RWPE1 (cell line): ENCODE measurements around the gene SDHAF4.

Experiments used
- CTCF ChIA-PET: fragments of 350-600 bp; sonication (Branson Sonifier 250); formaldehyde crosslinking; extraction: SDS; loops from one replicate; lab custom pipeline; 2021; lab: Yijun Ruan, JAX
- POLR2A ChIA-PET: fragments of 400-600 bp; formaldehyde crosslinking; extraction: SDS; loops from one replicate; lab custom pipeline; 2020; ENCODE audit warnings: antibody characterized with exemption; ENCODE audit not compliant: low non-redundant PET; lab: Yijun Ruan, JAX
- DNase-seq: peaks from one replicate; pipeline ENCODE4 v3.0.0; 2012; ENCODE audit warnings: low spot score
- H3K27ac ChIP-seq: fragments of 450-650 bp; 2 replicates; pipeline ENCODE4 v1.5.1; 2017
- TF ChIP-seq, protein P1 (sequence below): fragments of 450-650 bp; conservative IDR thresholded peaks from 2 replicates; pipeline ENCODE4 v1.5.1; 2017; ENCODE audit warnings: low read depth, mild to moderate bottlenecking

Gene SDHAF4

DNA sequence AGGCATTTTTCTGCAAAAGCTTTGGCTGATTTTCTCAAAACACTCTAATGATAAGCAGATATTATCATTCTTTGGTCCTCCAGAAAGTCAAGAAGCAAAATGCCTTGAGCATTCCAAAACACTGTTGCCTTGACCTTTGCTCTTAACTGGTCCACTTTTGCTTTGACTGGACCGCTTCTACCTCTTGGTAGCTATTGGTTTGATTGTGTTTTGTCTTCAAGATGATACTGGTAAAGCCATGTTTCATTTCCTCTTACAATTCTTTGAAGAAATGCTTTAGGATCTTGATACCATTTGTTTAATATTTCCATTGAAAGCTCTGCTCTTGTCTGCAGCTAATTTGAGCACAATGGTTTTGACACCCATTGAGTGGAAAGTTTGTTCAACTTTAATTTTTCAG lies 35.6 kb upstream of the SDHAF4 start:
- TF ChIP-seq, protein P1, sequence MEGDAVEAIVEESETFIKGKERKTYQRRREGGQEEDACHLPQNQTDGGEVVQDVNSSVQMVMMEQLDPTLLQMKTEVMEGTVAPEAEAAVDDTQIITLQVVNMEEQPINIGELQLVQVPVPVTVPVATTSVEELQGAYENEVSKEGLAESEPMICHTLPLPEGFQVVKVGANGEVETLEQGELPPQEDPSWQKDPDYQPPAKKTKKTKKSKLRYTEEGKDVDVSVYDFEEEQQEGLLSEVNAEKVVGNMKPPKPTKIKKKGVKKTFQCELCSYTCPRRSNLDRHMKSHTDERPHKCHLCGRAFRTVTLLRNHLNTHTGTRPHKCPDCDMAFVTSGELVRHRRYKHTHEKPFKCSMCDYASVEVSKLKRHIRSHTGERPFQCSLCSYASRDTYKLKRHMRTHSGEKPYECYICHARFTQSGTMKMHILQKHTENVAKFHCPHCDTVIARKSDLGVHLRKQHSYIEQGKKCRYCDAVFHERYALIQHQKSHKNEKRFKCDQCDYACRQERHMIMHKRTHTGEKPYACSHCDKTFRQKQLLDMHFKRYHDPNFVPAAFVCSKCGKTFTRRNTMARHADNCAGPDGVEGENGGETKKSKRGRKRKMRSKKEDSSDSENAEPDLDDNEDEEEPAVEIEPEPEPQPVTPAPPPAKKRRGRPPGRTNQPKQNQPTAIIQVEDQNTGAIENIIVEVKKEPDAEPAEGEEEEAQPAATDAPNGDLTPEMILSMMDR: no peak
- no peak overlapping the region for H3K27ac ChIP-seq
- ChIA-PET POLR2A (no interaction called here), CTCF (no interaction called here)
- DNase-seq: no peak

DNA sequence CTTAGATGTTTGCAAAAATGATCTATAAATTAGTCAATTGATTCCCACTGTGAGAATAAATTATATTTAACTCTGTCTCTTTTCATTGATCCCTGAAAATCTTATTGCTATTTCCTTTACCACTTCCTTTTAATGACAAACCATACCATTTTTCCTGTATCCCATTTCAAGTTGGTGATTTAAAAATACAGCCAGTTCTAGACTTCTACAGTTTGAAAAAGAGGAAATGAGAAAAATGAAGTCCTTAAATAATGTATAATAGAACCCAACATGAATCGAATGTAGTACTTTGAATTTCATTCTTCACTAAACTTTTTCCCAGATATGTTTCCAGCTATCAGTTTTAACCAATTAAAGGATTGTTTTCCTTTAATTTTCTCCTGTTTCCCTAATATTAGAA lies 29.5 kb upstream of the SDHAF4 start:
- no peak for DNase-seq
- TF ChIP-seq, protein P1: no peak
- POLR2A ChIA-PET: no interaction called here
- H3K27ac ChIP-seq: no peak overlapping the region
- CTCF ChIA-PET: interaction anchor here (0.6 to 0.8 kb wide), 2 partner anchors 36 to 253 kb away, joined by 3 read pairs; no protein-coding TSS in a partner anchor

DNA sequence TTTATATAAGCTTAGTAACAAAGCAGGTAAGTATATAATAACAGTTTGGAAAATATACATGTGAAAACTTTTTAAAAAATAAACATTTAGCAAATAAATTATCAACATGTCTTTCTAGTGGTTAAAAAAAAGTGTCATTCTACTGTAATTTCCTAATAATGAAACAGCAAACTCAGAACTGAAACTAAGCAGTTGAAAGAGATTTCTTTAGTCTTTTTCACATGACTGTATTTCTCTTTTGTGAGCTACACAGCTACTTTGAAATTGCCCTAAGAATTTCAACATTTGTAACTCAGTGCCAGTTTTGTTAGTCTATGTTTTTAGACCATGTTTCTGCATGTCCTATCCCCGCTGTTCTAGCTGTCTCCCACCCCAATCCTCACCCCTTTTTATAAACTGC lies 28.4 kb upstream of the SDHAF4 start:
- ChIA-PET POLR2A (no interaction called here), CTCF (no interaction called here)
- H3K27ac ChIP-seq: no peak overlapping the region
- no peak for DNase-seq
- TF ChIP-seq, protein P1: no peak

DNA sequence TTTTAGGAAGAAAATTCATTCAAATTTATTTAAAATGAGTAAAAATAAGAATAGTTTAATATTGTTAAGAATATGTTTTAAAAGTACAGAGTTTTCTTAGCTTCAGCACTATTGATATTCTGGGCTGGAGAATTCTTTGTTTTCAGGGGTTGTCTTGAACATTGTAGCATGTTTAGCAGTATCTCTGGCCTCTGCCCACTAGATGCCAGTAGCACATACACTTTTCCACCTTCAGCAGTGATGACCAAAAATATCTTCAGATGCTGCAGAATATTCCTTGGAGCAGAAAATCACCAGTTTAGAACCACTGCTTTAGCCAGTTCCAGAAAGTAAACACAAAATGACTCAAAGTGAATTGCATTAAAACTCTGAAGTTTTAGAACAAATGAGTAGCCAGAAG lies 19.4 kb upstream of the SDHAF4 start:
- DNase-seq: no peak
- CTCF ChIA-PET: interaction anchor here (1.0 to 2.5 kb wide), 2 partner anchors 139 to 337 kb away, joined by 4 to 7 read pairs; no protein-coding TSS in a partner anchor
- no peak overlapping the region for H3K27ac ChIP-seq
- TF ChIP-seq, protein P1: peak; percentile 37; the same call in 1 of the 2 replicates
- POLR2A ChIA-PET: no interaction called here

DNA sequence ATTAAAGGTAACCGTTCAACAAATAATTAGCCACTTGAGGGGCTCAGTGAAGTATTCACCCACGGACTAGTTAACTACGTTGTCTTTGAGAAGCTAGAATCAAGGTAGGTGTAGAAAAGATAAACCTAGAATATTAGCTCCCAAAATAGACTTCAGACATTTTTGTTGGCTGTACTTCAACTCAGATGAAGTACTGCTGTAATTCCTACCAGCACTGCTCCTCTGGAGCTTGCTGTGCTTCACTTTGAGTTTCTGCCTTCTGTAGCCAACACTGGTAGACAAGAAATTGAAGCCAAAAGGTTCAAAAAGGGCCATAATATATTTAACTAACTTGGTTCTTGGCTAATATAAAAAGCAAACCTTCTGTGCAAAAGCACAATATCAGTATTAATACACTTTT lies 18.8 kb upstream of the SDHAF4 start:
- TF ChIP-seq, protein P1: no peak
- POLR2A ChIA-PET: no interaction called here
- CTCF ChIA-PET: interaction anchor here (0.7 to 2.5 kb wide), 2 partner anchors 139 to 1263 kb away, joined by 3 to 7 read pairs; no protein-coding TSS in a partner anchor
- no peak overlapping the region for H3K27ac ChIP-seq
- no peak for DNase-seq

DNA sequence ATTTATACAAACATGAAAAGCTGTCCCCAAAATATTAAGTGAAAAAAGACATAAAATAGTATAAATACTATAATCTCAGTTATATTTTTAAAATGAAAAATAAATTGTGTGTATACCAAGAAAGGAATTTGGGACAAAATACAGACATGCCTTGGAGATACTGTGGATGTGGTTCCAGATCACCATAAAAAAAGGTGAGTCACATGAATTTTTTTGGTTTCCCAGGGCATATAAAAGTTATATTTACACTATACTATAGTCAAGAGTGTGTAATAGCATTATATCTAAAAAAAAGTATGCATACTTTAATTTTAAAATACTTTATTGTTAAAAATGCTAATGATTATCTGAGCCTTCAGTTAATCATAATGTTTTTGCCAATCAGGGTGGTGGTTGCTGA lies 17.4 kb upstream of the SDHAF4 start:
- DNase-seq: no peak
- TF ChIP-seq, protein P1: no peak
- H3K27ac ChIP-seq: no peak overlapping the region
- POLR2A ChIA-PET: no interaction called here
- CTCF ChIA-PET: no interaction called here
